Gastrocnemius medialis (tissue), 4 donors: Measurements from ENCODE around the gene ATP5PB. TPM values are rescaled to one million over a fixed set of nuclear protein-coding genes. Genes with fewer than 3 reads are reported as not detected.

ENCODE experiments used
- ATAC-seq, 2 donors: fragments of 150-250 bp; one replicate each; pipeline ENCODE4 v1.9.1; 2016
- DNase-seq, 2 donors: peaks; one replicate each; pipeline ENCODE4 v3.0.0-alpha.2; 2019
- H3K27ac ChIP-seq, 4 donors: fragments of 200-600 bp; sonication (generic); 1 replicate in 1 of 4; 2 replicates in 3 of 4; pipeline ENCODE4 v1.5.1; 2016 to 2018; ENCODE audit warnings: mild to moderate bottlenecking in 2 of 4, moderate library complexity in 1 of 4
- H3K27me3 ChIP-seq, 3 donors: fragments of 200-600 bp; sonication (generic) in 2 of 3; 1 replicate in 1 of 3; 2 replicates in 2 of 3; pipeline versions ENCODE4 v1.5.1 to v1.6.0; 2016 to 2019; ENCODE audit warnings: mild to moderate bottlenecking in 1 of 3, moderate library complexity in 1 of 3
- H3K36me3 ChIP-seq, 2 donors: fragments of 200-600 bp; sonication (generic) in 1 of 2; one replicate each; pipeline ENCODE4 v1.5.1; 2017 to 2018
- H3K4me1 ChIP-seq, 2 donors: fragments of 200-600 bp; sonication (generic) in 1 of 2; one replicate each; pipeline ENCODE4 v1.5.1; 2016 to 2017; ENCODE audit warnings: mild to moderate bottlenecking in 2 of 2
- H3K4me3 ChIP-seq, 4 donors: fragments of 200-600 bp; sonication (generic) in 3 of 4; 1 replicate in 1 of 4; 2 replicates in 3 of 4; pipeline ENCODE4 v1.5.1; 2016 to 2019; ENCODE audit warnings: mild to moderate bottlenecking in 2 of 4
- H3K9me3 ChIP-seq, 3 donors: fragments of 200-600 bp; sonication (generic) in 2 of 3; 1 replicate in 1 of 3; 2 replicates in 2 of 3; pipeline ENCODE4 v1.5.1; 2016 to 2019
- CTCF ChIP-seq, 5 experiments: fragments of 450-650 bp in 3 of 5; fragments of 200-600 bp in 2 of 5; sonication (generic) in 2 of 5; IDR thresholded peaks in 4 of 5; conservative IDR thresholded peaks in 1 of 5; 1 replicate in 4 of 5; 2 replicates in 1 of 5; pipeline ENCODE4 v1.5.1; 2016 to 2019; ENCODE audit warnings: antibody characterized with exemption in 5 of 5, mild to moderate bottlenecking in 3 of 5, moderate library complexity in 3 of 5
- POLR2A ChIP-seq, 2 donors: fragments of 450-650 bp; IDR thresholded peaks; one replicate each; pipeline ENCODE4 v1.6.1; 2017; ENCODE audit warnings: antibody characterized with exemption in 2 of 2, mild to moderate bottlenecking in 2 of 2, moderate library complexity in 2 of 2
- in situ Hi-C, 4 donors: fragments of 200-750 bp; cut with MboI; loops; one replicate each; pipeline versions ENCODE4 v1.15.0 to v1.8.0; 2017; ENCODE audit warnings: low sequenced_read_pairs in 4 of 4
- intact Hi-C: fragments of 100-400 bp; cut with DNase I; formaldehyde crosslinking; loops from one replicate; pipeline ENCODE4 v1.15.1; 2023; ENCODE audit warnings: low total_unique reads
- total RNA-seq, 4 donors: library from RNA; depleted of rRNA; stranded (reverse); fragments of >200 nt; gene quantifications; one replicate each; pipeline versions ENCODE4 v1.1.0 to v1.2.3, GENCODE V29; 2016

The ATP5PB gene
- total RNA-seq, 4 donors from 2014 or later: 232 to 350 (median 266) TPM

DNA sequence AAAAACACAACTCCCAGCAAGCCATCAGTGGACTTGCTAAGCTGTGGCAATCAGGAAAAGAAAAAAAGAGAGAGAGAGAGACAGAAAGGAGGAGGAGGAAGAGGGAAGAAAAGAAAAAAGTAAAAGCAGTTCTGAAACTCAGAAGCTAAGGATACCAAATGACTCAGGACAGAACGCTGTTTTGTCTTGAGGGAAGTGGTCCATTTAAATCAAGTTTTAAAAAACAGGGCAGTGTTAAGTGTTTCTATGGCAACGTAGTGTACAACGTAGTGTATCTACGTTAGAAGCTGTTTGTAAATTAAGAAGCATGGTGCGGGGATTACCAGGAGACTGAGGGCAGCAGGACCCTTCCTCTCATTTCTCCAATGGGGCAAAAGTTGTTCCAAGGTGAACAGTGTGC lies 48.3 kb downstream of the ATP5PB start:
- Histone ChIP-seq H3K27me3 (peaks cover 0 to 2% (median 0%) of the 10 kb centered on the region in 3 donors), H3K27ac (no peak overlapping the region), H3K9me3 (no peaks in the 10 kb centered on the region), H3K36me3 (no peaks in the 10 kb centered on the region), H3K4me1 (no peaks in the 10 kb centered on the region), H3K4me3 (no peak overlapping the region)
- DNase-seq (no peak), ATAC-seq (no peak)
- in situ Hi-C loops (no loop called here), intact Hi-C loops (no loop called here)
- TF ChIP-seq CTCF (IDR thresholded peaks at IDR 0.05 in 4 of 5, conservative IDR thresholded peaks at IDR 0.05 in 1 of 5) (no peak), POLR2A (IDR thresholded peaks at IDR 0.05) (no peak)

DNA sequence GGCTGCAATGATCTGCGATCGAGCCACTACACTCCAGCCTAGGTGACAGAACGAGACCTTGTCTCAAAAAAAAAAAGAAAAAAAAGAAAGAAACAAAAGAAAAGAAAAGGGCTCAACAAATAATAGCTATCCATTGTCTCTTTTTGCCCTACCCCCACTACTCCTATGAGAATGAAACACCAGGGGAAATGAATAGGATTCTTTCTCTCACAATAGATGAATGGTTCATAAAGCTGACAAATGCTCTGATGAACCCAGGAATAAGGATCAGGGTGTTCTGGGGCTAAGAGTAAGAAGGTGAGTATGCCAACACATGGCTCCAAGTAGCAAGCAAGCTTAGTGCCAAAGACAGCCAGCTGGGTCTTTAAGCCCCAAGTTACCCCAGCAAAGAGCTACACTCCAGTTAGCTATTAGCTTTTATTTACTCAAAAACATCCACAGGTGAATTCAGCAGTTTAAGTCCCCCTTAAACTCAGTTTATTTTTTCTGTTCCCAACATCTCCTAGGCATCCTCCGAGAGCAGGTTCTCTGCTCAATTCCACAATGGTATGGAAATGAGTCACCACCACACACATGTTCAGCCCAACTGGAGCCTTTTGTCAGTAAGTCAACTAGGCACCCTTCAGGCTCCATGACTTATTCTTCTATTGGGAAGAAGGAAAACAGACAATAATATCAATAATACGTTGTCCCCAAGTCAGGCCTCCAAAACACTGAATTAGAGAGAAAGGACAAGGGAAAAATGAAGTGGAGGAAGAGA lies 49.9 kb downstream of the ATP5PB start:
- no peaks in the 10 kb centered on the region for H3K4me1 ChIP-seq
- no peak for ATAC-seq
- in situ Hi-C loops: no loop called here

DNA sequence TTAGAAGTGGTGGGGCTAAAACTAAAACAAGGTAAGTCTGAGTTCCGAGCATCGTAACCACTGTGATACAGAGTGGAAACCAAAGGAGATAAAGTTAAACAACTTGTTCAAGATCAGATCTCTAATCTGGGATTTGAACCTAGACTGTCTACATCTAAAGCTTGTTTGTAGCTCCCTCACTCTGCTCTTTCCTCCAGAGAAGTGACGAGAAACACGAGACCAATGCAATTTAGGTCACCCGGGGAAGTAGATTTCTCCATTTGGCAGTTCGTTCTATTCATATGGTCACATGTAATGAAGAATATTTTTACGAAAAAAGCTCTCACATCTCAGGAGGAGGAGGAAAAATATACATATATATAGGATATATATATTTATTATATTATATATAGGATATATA lies 52.4 kb downstream of the ATP5PB start:
- Histone ChIP-seq H3K27me3 (no peaks in the 10 kb centered on the region), H3K9me3 (no peaks in the 10 kb centered on the region), H3K4me1 (no peaks in the 10 kb centered on the region), H3K36me3 (no peaks in the 10 kb centered on the region), H3K27ac (no peak overlapping the region), H3K4me3 (peak overlapping the region in 1 of 4 donors; percentile 4)
- ATAC-seq: no peak
- intact Hi-C loops: no loop called here
- in situ Hi-C loops: loop anchor here in 2 of 4 donors (10.0 kb wide), 2 partner anchors 123 to 153 kb away; no protein-coding TSS in a partner anchor
- no peak for DNase-seq
- TF ChIP-seq POLR2A (IDR thresholded peaks at IDR 0.05) (no peak), CTCF (IDR thresholded peaks at IDR 0.05 in 4 of 5, conservative IDR thresholded peaks at IDR 0.05 in 1 of 5) (no peak)

More for the DNA sequence above, 49.9 kb downstream of the ATP5PB start:
- H3K9me3 ChIP-seq: no peaks in the 10 kb centered on the region
- H3K36me3 ChIP-seq: no peaks in the 10 kb centered on the region
- no peak overlapping the region for H3K4me3 ChIP-seq
- no peak overlapping the region for H3K27ac ChIP-seq
- intact Hi-C loops: no loop called here
- no peak for TF ChIP-seq POLR2A (IDR thresholded peaks at IDR 0.05)
- no peak for TF ChIP-seq CTCF (IDR thresholded peaks at IDR 0.05 in 4 of 5, conservative IDR thresholded peaks at IDR 0.05 in 1 of 5)
- no peak for DNase-seq
- no peaks in the 10 kb centered on the region for H3K27me3 ChIP-seq

DNA sequence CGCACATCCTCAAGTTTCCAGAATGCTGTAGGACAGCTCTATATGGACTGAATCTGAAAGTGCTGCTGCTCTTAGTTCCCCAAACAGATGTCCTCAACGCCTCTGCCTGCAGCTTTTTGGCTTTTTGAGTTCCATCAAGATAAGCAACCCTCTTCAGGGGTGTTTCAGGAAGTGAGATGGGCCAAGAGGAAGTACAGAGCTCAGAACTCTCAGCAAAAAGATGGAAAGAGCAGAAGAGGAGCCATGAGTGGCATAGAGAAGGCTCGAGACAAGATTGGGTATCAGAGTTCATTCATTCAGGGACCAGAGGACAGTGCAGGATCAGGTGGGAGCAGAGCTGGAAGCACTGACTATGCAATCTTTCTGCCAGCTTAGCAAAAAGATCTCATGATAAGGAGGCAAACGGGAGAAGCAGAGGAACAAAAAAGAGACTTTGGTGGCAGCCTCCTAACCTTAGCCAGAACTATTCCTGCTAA lies 54.4 kb downstream of the ATP5PB start, which contains the start of the genes ADORA3 and TMIGD3:
TSS of gene ADORA3 (minus strand) at position 49 of the 476 bp plus-strand sequence. CDS start 279 bp downstream, outside the sequence.
TSS of gene TMIGD3 (minus strand) at position 49 of the 476 bp plus-strand sequence. CDS start 279 bp downstream, outside the sequence.
- Histone ChIP-seq H3K27ac (no peak within 1 kb of the TSS), H3K9me3 (no peaks in the 10 kb centered on the region), H3K36me3 (no peaks in the 10 kb centered on the region), H3K27me3 (no peaks in the 10 kb centered on the region), H3K4me1 (peaks cover 14 to 16% of the 10 kb centered on the region in 2 donors), H3K4me3 (peak within 1 kb of the TSS in 1 of 4 donors; percentile 22)
- TF ChIP-seq CTCF (IDR thresholded peaks at IDR 0.05 in 4 of 5, conservative IDR thresholded peaks at IDR 0.05 in 1 of 5): no peak
- TF ChIP-seq POLR2A (IDR thresholded peaks at IDR 0.05): peak in 1 of 2 donors; percentile 37
- intact Hi-C loops: no loop called here
- ATAC-seq (no peak), DNase-seq (no peak)
- in situ Hi-C loops: loop anchor here in 2 of 4 donors (10.0 kb wide), 2 partner anchors 121 to 151 kb away; no protein-coding TSS in a partner anchor
